ENCODE measurements around the gene PFKP.

DNA sequence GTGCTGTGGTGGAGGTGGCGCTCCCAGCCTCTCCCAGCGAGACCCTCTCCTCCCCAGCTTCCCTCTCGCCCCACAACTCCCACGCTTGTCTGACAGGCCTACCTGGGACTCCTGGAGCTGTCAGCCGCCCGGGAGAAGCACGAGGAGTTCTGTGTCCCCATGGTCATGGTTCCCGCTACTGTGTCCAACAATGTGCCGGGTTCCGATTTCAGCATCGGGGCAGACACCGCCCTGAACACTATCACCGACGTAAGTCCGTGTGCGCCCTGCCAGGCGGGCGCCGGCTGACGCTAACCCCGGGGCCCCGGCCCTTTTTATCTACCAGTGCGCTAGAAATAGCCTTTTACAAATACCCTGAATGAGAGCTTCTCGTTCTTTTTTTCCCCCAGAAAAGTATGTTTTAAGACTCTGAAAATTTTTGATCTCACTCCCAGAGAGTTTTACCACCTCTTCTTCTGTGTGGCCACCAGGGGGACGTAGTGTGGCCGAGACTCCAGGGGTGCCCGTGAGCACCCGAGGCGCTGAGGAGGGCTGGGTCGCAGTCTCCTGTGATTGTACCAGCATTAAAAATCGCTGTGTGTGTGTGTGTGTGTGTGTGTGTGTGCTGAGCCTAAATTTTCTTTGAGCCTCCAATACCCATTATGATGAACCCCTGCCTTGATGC is 52.6 kb downstream of the PFKP start:
- TF ChIP-seq TAF1 (IDR thresholded peaks at IDR 0.05; ENCODE audit: low read depth, low read length): no peak
- TF ChIP-seq POLR2A (IDR thresholded peaks at IDR 0.05; ENCODE audit: low read depth, low read length): no peak
- TF ChIP-seq POLR2AphosphoS5 (IDR thresholded peaks at IDR 0.05; ENCODE audit: low read depth, low read length): no peak
- TF ChIP-seq SPI1 (IDR thresholded peaks at IDR 0.05; ENCODE audit: low read depth, low read length): no peak
- TF ChIP-seq POU2F2 (IDR thresholded peaks at IDR 0.05; ENCODE audit: low read depth, low read length): no peak

Measured in GM12891 (cell line).